GM12874 (cell line): ENCODE data around the gene MIS12.

Experiments
- TF ChIP-seq, protein P1 (sequence below): IDR thresholded peaks from 2 replicates; pipeline ENCODE4 v1.5.1; 2011; ENCODE audit warnings: low read depth, mild to moderate bottlenecking, control low read depth, low read length, moderate library complexity; ENCODE audit not compliant: insufficient read depth

MIS12 gene

DNA sequence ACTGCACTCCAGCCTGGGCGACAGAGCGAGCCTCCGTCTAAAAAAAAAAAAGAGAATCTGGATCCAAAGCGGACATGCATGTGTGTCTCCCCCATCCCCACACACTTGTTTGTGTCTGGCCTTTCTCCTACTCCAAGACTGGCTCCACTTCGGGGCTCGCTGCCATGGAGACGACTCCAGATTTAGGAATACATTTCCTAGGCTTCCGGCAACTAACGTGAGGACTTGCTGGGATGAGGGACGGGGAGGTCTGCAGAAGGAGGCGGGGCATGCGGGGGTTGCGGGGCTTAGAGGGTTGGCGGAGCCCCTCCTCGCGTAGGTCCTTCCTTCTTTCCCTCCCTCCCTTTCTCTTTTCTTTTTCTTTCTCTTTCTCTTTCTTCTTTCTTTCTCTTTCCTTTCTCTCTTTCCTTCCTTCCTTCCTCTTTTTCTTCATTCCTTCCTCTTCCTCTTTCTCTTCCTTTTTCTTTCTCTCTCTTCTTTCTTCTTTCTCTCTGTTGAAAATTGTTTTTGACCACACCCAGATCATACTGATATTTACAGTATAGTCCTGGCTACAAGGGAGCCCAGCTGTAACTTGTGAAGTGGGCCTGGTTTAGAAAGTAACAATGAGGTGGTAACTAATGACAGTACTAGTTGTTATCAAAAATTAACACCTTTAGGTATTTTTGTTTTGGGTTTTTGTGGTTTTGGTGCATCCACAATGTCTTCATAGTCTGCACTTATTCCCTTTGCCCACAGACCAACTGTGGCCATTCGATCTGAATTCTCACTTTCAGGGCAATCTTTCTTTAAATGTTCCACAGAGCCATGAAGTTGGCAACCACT, 25.2 kb downstream of the MIS12 start:
- TF ChIP-seq, protein P1, sequence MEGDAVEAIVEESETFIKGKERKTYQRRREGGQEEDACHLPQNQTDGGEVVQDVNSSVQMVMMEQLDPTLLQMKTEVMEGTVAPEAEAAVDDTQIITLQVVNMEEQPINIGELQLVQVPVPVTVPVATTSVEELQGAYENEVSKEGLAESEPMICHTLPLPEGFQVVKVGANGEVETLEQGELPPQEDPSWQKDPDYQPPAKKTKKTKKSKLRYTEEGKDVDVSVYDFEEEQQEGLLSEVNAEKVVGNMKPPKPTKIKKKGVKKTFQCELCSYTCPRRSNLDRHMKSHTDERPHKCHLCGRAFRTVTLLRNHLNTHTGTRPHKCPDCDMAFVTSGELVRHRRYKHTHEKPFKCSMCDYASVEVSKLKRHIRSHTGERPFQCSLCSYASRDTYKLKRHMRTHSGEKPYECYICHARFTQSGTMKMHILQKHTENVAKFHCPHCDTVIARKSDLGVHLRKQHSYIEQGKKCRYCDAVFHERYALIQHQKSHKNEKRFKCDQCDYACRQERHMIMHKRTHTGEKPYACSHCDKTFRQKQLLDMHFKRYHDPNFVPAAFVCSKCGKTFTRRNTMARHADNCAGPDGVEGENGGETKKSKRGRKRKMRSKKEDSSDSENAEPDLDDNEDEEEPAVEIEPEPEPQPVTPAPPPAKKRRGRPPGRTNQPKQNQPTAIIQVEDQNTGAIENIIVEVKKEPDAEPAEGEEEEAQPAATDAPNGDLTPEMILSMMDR = no peak

DNA sequence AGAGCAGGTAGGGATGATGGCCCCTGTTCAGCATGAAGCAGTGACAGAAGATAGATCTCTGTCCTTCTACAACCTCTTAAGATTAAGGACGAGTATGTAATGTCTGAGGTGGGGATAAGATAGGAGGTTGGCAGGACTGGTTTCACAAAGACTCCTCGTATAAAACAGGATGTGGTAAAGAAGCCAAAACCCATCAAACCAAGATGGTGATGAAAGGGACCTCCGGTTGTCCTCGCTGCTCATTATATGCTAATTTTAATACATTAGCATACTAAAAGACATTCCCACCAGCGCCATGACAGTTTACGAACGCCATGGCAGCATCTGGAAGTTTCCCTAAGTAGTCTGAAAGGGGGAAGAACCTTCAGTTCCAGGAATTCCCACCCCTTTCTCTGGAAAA, 27.3 kb downstream of the MIS12 start:
- TF ChIP-seq, protein P1 = no peak

DNA sequence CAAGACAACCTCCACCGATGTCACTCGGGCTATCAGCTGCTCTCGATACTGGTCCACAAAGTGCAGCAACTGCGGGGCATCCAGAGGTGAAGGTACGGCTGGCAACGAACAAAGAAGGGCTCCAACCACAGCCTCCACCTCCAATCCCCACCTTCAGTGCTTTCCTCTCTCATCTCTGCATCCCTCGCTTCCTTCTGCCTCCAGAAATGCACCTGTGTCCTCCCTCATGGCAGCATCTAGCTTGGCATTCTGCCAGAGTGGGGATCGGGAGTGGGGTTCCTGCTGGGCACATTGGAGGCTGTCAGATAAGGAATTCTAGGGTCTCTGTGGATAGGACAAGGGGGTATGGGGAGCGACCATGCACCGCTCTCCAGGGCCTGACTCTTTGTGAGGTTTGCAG, 28.6 kb downstream of the MIS12 start:
- TF ChIP-seq, protein P1 = no peak

DNA sequence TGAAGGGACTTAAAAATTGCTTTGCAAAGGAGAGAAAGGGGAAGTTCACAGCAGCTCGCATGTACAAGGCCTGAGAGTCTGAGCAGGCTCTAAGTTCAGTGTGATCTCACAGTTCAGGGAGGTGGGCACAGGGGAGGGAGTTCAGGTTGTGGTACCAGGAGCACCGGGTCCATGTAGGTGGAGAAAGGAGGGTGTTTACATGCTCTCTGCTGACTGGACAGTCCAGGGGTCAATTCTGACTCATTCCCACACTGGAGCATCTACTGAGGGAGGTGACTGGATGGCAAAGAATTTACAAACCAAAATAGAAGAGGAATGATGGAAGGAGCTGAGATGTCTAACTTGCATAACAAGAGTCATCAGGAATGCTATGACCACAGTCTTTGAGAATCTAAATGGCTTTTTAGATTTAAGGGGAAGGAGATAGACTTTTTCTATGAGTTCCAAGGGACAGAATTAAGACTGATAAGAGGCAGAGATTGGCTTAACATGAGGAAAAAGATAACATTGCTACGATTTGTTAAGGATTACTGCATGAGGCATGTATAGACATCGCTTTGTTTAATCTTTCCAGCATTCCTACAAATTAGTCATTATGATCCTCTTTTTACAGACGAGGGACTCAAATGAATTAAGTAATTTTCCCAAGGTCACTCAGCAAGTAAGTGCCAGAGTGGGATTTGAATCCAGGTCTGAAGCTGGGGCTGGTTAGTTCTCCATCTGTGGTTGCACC, 29.9 kb downstream of the MIS12 start:
- TF ChIP-seq, protein P1 = no peak

DNA sequence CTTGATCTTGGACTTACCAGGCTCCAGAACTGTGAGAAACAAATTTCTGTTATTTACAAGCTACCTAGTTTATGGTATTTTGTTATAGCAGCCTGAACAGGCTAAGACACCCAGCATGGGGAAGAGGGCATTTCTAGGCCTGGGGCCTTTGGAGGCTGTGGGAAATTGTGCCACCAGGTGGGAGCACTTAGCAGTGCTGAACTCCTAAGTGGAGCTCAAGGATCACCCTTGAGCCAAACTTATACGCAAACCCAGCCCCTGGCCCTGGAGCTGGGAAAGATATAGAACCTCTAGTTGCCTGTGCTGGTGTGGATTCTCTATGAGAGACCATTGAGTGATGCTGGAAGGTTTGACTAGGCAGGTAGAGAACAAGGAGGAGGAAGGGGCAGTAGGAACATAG, 36.1 kb downstream of the MIS12 start:
- TF ChIP-seq, protein P1 = no peak

DNA sequence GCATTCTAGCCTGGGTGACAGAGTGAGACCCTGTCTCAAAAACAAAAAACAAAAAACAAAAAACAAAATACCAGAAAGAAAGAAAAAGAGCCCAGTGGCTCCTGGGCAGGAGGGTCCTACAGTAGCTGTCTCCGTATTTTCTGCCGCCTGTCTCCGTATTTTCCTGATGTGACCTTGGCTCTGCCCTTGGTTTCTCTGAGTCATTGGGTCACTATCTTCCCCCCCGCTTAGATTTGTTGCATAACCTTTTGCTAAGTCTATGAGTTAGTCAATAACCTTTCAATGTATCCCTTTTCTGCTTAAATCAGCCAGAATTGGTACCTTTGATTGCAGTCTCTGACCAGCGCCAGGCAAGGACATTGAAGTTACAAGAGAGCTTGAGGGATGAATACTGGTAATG, 36.9 kb downstream of the MIS12 start:
- TF ChIP-seq, protein P1 = no peak

DNA sequence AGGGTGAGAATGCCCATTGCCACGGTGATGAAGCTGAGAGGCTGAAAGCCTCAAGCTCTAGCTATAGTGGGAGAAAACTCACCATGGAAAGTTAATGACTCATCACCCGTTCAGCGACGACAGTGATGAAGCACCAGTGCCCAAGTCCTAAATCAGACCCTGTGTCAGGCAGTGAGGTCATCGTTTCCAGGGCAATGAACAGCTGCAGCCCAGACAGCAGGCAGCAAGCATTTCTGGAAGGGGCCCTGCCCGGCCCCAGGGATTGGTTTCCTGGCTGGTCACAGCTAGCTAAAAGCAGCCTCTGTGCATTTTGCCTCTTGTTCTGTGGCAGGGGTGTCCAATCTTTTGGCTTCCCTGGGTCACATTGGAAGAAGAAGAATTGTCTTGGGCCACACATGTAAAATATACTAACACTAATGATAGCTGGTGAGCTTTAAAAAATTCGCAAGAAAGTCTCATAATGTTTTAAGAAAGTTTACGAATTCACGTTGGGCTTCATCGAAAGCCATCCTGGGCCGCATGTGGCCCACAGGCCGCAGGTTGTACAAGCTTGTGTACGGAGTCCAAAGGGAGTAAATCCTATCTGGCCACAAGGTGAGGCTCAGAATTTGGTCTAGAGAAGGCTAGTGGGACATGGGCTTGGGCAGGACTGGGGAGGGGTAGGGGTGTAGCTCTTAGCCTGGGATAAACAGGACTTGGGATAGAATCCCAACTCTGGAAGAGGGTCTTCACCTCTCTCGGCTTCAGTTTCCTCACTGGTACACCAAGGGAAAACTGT, 40.6 kb downstream of the MIS12 start:
- TF ChIP-seq, protein P1 = no peak
